ENCODE measurements around the gene CLEC16A.

DNA sequence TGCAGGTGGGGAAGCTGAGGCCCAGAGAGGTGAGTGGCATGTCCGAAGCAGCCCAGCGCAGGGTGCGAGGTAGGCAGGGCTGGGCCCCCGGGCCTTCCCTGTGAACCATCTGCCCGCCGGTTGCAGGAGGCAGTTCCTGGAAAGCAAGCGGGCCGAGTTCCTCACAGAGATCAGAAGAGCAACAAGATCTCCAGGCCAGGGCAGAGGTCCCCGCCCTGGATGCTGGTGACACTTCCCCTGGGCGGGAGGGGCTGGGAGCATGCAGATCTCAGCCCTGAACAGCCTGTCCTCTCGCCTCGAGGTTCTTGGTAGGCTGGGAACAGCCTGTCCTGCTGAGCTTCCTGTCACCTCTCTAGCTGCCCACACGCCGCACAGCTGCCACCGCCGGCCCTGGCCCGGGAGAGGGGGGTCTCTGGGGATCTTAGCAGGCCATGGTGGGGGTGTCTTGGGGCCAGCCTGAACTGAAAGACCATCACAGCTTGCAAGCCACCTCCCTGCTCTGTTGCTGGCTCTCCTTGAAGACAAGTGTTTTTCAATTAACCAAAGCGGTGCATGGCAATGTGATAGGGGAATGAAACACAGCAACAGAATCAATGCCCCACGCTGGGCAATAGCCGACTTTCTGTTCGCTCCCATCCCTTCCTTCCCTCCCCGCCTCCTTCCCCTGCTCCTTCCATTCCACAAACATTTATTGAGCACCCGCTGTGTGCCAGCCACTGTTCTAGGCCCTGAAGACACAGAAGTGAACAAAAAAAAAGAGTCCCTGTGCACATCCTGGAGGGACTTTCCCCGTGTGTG lies 279.9 kb downstream of the CLEC16A start:
- no peak for TF ChIP-seq YY1 (IDR thresholded peaks at IDR 0.05; ENCODE audit: borderline replicate concordance in 1 of 3, control insufficient read depth in 1 of 3, extremely low read depth in 1 of 3, insufficient read depth in 3 of 3, insufficient read length in 1 of 3, insufficient replicate concordance in 2 of 3, low read depth in 1 of 3, low read length in 2 of 3)
- no peak for TF ChIP-seq ZNF121 (CRISPR knock-in tag; conservative IDR thresholded peaks at IDR 0.05)
- TF ChIP-seq ZBTB17 (CRISPR knock-in tag; IDR thresholded peaks at IDR 0.05), result no peak
- peak in 1 of 2 experiments; percentile 81; a peak in 1 of 4 replicates for TF ChIP-seq SRF (CRISPR knock-in tag; IDR thresholded peaks at IDR 0.05)
- TF ChIP-seq, protein P1, sequence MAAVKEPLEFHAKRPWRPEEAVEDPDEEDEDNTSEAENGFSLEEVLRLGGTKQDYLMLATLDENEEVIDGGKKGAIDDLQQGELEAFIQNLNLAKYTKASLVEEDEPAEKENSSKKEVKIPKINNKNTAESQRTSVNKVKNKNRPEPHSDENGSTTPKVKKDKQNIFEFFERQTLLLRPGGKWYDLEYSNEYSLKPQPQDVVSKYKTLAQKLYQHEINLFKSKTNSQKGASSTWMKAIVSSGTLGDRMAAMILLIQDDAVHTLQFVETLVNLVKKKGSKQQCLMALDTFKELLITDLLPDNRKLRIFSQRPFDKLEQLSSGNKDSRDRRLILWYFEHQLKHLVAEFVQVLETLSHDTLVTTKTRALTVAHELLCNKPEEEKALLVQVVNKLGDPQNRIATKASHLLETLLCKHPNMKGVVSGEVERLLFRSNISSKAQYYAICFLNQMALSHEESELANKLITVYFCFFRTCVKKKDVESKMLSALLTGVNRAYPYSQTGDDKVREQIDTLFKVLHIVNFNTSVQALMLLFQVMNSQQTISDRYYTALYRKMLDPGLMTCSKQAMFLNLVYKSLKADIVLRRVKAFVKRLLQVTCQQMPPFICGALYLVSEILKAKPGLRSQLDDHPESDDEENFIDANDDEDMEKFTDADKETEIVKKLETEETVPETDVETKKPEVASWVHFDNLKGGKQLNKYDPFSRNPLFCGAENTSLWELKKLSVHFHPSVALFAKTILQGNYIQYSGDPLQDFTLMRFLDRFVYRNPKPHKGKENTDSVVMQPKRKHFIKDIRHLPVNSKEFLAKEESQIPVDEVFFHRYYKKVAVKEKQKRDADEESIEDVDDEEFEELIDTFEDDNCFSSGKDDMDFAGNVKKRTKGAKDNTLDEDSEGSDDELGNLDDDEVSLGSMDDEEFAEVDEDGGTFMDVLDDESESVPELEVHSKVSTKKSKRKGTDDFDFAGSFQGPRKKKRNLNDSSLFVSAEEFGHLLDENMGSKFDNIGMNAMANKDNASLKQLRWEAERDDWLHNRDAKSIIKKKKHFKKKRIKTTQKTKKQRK (IDR thresholded peaks at IDR 0.05; ENCODE audit: borderline replicate concordance, low read depth, low read length), result no peak
- TF ChIP-seq NCOA1 (IDR thresholded peaks at IDR 0.05; ENCODE audit: low read depth), result no peak
- no peak for TF ChIP-seq NR2C2 (CRISPR knock-in tag; IDR thresholded peaks at IDR 0.05)
- peak; percentile 55 for TF ChIP-seq NR2C2 (tag; IDR thresholded peaks at IDR 0.05)
- TF ChIP-seq, protein P2, sequence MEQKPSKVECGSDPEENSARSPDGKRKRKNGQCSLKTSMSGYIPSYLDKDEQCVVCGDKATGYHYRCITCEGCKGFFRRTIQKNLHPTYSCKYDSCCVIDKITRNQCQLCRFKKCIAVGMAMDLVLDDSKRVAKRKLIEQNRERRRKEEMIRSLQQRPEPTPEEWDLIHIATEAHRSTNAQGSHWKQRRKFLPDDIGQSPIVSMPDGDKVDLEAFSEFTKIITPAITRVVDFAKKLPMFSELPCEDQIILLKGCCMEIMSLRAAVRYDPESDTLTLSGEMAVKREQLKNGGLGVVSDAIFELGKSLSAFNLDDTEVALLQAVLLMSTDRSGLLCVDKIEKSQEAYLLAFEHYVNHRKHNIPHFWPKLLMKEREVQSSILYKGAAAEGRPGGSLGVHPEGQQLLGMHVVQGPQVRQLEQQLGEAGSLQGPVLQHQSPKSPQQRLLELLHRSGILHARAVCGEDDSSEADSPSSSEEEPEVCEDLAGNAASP (IDR thresholded peaks at IDR 0.05), result no peak

Measured in K562 (cell line).